HFF-Myc (cell line): ENCODE data around the gene LACTB.

Experiments
- DNase-seq: peaks from one replicate; pipeline ENCODE4 v3.0.0-alpha.2; 2011; ENCODE audit warnings: low read depth; ENCODE audit errors: extremely low read depth
- H3K4me3 ChIP-seq: replicated peaks from 2 replicates; pipeline ENCODE4 v1.5.1; 2011; ENCODE audit warnings: low read depth, mild to moderate bottlenecking, control low read depth, low read length
- CTCF ChIP-seq: IDR thresholded peaks from 2 replicates; pipeline ENCODE4 v1.5.1; 2012; ENCODE audit warnings: mild to moderate bottlenecking, low read depth, low read length, control low read depth; ENCODE audit errors: missing control alignments

LACTB gene

DNA sequence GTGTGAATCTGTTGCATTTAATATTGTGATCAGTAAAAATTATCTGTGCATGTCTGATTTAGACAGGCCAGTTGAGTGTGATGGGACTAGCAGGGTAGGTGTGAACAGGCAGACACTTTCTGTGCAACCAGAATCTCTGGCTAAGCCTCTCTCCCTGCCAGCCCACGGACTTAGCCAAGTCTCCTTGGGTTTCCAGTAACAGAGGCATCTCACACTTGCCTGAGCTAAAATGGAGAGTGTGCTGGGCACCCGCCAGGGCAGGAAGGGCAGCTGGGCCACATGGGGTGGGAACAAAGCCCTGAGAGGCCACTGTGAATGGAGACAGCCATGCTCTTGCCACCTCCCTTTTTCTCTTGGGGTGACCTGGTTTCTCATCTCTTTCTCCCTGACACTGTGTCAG, 48.1 kb downstream of the LACTB start:
- no peak for DNase-seq
- no peak for TF ChIP-seq CTCF
- H3K4me3 ChIP-seq = no peak overlapping the region

DNA sequence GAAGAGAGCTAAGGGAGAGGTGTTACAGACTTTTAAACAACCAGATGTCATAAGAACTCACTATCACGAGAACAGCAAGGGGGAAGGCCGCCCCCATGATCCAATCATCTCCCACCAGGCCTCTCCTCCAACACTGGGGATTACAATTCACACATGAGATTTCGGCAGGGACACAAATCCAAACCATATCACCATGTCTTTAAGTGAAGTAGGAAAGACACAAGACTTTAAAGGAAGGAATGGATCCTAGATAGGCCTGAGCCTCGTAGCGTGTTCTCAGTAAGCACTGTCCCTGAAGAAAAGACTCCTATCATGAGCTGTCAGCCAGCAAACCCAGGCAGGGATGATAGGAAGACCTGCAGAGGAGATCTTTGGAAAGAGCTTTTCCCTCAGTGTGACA, 50.7 kb downstream of the LACTB start:
- H3K4me3 ChIP-seq = no peak overlapping the region
- no peak for DNase-seq
- TF ChIP-seq CTCF = no peak

- no peak overlapping the region for H3K4me3 ChIP-seq
- no peak for TF ChIP-seq CTCF
- no peak for DNase-seq
These were observed 51.3 kb downstream of the LACTB start for GRCh38 chr15:63172851-63173451.

DNA sequence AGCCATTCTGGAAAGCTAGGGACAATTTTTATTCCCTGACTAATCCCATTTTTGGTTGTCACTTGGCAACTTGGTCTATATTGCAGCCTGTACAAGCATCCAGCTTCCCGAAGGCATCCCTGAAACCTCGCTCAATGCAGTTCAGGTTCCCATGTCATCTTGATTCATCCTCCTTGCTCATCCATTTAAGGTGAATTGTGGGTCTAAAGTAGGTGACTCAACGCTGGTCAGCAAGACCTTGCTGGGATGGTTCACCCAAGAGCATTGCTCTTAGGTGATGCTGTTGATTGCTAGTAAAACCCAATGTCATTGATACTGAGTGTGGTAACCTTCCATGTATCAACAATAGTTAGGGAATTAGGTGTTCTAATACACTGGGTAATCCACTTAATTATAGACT, 54.6 kb downstream of the LACTB start:
- H3K4me3 ChIP-seq = no peak overlapping the region
- TF ChIP-seq CTCF = no peak
- no peak for DNase-seq

- no peak for TF ChIP-seq CTCF
- H3K4me3 ChIP-seq = no peak overlapping the region
- no peak for DNase-seq
These were observed 56.4 kb downstream of the LACTB start for GRCh38 chr15:63178034-63178433.

GRCh38 chr15:63180746-63181145, 59.1 kb downstream of the LACTB start:
- H3K4me3 ChIP-seq = no peak overlapping the region
- TF ChIP-seq CTCF = no peak
- no peak for DNase-seq

GRCh38 chr15:63181648-63182047, 60.0 kb downstream of the LACTB start:
- TF ChIP-seq CTCF = no peak
- DNase-seq = no peak
- H3K4me3 ChIP-seq = no peak overlapping the region
